ENCODE data around the gene TMEM129. TPM values are rescaled to one million over a fixed set of nuclear protein-coding genes. Genes with fewer than 3 reads are reported as not detected.

TMEM129 gene
- total and polyA plus RNA-seq, 8 donors, result 24.3 to 41.1 (median 29.0) TPM

DNA sequence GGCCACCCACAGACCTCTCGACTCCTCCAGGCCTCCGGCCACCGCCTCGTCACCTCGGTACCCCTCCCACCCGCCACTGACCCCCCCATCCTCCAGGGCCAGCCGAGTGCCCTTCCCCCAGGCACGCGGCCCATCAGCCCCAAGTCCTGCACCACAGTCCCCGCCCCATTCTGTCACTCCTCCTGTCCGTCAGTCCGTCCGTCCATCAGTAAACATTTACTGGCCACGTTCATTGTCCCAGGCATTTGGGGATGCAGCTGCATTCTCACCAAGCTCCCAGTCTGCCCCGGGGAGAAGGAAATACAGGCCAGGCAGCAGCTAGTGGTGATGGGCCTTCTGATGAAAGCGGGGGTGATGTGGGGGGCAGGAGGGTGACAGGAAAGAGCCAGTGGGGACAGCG lies 36.7 kb upstream of the TMEM129 start:
- no peak for ATAC-seq
- Histone ChIP-seq H3K9me3 (no peaks in the 10 kb centered on the region), H3K27ac (no peak overlapping the region), H3K36me3 (no peaks in the 10 kb centered on the region), H3K4me1 (peaks cover 4 to 15% of the 10 kb centered on the region in 2 donors), H3K27me3 (peaks cover 0 to 9% of the 10 kb centered on the region in 2 donors), H3K4me3 (no peak overlapping the region)
- intact Hi-C loops (cut with DNase I), result no loop called here
- TF ChIP-seq, protein P1, sequence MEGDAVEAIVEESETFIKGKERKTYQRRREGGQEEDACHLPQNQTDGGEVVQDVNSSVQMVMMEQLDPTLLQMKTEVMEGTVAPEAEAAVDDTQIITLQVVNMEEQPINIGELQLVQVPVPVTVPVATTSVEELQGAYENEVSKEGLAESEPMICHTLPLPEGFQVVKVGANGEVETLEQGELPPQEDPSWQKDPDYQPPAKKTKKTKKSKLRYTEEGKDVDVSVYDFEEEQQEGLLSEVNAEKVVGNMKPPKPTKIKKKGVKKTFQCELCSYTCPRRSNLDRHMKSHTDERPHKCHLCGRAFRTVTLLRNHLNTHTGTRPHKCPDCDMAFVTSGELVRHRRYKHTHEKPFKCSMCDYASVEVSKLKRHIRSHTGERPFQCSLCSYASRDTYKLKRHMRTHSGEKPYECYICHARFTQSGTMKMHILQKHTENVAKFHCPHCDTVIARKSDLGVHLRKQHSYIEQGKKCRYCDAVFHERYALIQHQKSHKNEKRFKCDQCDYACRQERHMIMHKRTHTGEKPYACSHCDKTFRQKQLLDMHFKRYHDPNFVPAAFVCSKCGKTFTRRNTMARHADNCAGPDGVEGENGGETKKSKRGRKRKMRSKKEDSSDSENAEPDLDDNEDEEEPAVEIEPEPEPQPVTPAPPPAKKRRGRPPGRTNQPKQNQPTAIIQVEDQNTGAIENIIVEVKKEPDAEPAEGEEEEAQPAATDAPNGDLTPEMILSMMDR (IDR thresholded peaks at IDR 0.05), result no peak
- DNase-seq, result no peak

DNA sequence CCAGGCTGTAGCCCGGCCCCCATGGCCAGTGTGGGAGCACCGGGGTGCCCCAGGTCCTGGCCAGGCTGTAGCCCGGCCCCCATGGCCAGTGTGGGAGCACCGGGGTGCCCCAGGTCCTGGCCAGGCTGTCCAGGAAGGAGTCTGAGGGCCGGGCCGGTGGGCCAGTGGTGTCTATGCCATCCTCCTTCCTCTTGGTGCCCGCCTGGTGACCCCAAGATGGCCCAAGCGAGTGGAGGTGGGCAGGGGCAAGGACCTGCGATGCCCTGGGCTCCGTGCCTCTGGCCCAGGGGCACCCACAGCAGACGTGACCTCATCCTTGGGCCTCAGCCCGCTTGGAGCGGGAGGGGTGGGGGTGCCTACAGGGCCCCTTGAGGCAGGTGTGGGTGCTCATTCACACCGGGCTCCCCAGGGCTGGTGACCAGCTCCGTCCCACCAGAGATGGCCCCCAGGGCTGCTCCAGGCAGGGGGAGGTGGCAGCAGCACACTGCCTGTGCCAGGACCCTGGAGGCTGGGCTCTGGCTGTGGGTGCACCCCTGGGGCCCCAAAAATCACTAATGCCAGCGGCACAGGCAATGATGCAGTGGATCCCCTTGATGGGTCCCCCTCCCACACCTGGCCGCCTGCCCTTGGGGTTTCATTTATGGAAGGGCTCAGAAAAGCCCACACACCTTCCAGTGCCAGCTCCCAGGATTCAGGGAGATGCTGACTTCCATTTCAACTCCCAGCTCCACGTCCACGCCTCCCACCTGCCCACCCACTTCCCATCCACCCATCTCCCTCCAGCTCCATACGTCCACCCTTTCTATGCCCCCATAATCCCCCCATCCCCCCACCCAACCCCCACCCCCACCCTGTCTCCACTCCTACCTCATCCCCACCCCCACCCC lies 36.0 kb upstream of the TMEM129 start:
- Histone ChIP-seq H3K36me3 (no peaks in the 10 kb centered on the region), H3K27me3 (peaks cover 0 to 2% of the 10 kb centered on the region in 2 donors), H3K27ac (no peak overlapping the region), H3K4me3 (no peak overlapping the region), H3K9me3 (no peaks in the 10 kb centered on the region), H3K4me1 (peaks cover 11 to 22% of the 10 kb centered on the region in 2 donors)
- ATAC-seq (no peak), DNase-seq (no peak)
- TF ChIP-seq, protein P1 (IDR thresholded peaks at IDR 0.05), result no peak
- intact Hi-C loops (cut with DNase I), result no loop called here

DNA sequence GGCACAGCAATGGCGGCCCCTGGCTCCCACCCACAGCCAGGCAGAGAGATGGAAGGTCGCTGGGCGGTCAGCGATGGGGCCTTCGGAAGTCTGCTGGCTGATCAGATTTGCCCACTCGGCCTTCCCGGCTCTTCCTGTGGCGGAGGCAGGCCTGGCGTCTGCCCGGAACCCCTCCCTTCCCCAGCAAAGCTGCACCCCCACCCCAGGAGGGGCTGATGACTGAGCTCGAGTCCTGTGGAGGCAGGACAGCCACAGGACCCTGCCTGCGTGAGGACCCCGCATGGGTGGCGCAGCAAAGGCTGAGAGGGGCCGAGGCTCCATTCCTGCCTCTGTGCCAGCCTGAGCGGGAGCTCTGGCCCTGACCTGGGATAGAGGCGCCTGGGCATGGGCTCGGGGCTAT lies 35.0 kb upstream of the TMEM129 start:
- H3K9me3 ChIP-seq, result no peaks in the 10 kb centered on the region
- no peak overlapping the region for H3K27ac ChIP-seq
- no peak for DNase-seq
- no peak overlapping the region for H3K4me3 ChIP-seq
- ATAC-seq, result no peak
- TF ChIP-seq, protein P1 (IDR thresholded peaks at IDR 0.05), result no peak
- no peaks in the 10 kb centered on the region for H3K36me3 ChIP-seq
- no peaks in the 10 kb centered on the region for H3K27me3 ChIP-seq
- intact Hi-C loops (cut with DNase I), result no loop called here
- H3K4me1 ChIP-seq, result peaks cover 13 to 27% of the 10 kb centered on the region in 2 donors

DNA sequence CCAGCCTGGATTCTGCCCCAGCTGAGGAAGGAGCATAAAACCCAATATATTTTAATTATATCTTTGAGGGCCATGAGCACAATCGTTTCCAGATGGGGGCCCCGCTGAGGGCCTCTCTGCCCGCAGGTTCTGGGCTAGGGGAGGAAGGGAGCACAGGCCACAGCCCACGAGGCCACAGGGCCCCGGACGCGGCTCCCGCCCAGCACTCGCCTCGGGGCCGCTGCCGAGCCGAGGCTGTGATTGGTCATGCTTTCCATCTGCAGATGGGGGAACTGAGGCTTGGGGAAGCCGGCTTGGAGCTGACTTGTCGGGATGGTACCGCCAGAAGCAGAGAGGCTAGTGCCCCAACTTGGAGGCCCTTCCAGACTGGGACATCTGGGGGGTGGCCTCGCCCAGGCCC lies 34.2 kb upstream of the TMEM129 start:
- H3K9me3 ChIP-seq, result no peaks in the 10 kb centered on the region
- ATAC-seq (no peak), DNase-seq (no peak)
- intact Hi-C loops (cut with DNase I), result no loop called here
- H3K36me3 ChIP-seq, result no peaks in the 10 kb centered on the region
- TF ChIP-seq, protein P1 (IDR thresholded peaks at IDR 0.05), result no peak
- no peak overlapping the region for H3K4me3 ChIP-seq
- H3K4me1 ChIP-seq, result peaks cover 13 to 25% of the 10 kb centered on the region in 2 donors
- no peaks in the 10 kb centered on the region for H3K27me3 ChIP-seq
- no peak overlapping the region for H3K27ac ChIP-seq

DNA sequence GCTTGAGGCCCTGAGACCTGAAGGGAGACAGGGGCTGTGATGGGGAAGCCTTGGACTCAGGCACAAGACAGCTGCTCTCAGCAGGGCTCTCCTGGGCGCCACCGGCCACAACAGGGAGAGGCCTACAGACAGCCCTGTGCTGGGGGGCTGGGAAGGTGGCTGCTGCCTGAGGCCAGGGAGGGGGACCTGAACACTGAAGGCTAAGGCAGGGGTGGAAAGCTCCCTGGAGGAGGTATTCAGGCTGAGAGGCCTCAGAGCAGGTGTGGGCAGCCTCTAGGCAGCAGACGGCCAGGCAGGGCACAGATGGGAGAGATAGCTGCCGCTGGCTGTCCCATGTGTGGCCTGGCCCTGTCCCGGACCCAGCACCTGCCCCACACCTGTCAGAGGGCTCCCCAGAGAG lies 33.2 kb upstream of the TMEM129 start:
- H3K9me3 ChIP-seq, result no peaks in the 10 kb centered on the region
- no peaks in the 10 kb centered on the region for H3K27me3 ChIP-seq
- DNase-seq (no peak), ATAC-seq (no peak)
- no peak overlapping the region for H3K4me3 ChIP-seq
- H3K4me1 ChIP-seq, result peaks cover 13 to 23% of the 10 kb centered on the region in 2 donors
- intact Hi-C loops (cut with DNase I), result no loop called here
- no peak overlapping the region for H3K27ac ChIP-seq
- H3K36me3 ChIP-seq, result no peaks in the 10 kb centered on the region
- TF ChIP-seq, protein P1 (IDR thresholded peaks at IDR 0.05), result no peak

All from left lung (tissue), 10 donors.